A549 (cell line): ENCODE data around the gene BRF1. TPM values are rescaled to one million over a fixed set of nuclear protein-coding genes. Genes with fewer than 3 reads are reported as not detected.

Experiments
- ATAC-seq, 2 experiments: fragments of 200-7000 bp in 1 of 2; fragments of >200 bp in 1 of 2; cut with Nextera tagmentation in 1 of 2; cut with Tn5 transposase in 1 of 2; 3 replicates each; pipeline versions ENCODE4 v1.8.0 to v1.9.1; 2018 to 2020; ENCODE audit warnings: mild to moderate bottlenecking in 1 of 2, moderate library complexity in 1 of 2
- CTCF ChIA-PET: fragments of 300-600 bp; sonication (Branson Sonifier 250); formaldehyde crosslinking; extraction: SDS; loops from one replicate; lab custom pipeline; 2021; ENCODE audit warnings: antibody characterized with exemption, inconsistent platforms; lab: Yijun Ruan, JAX
- POLR2A ChIA-PET: fragments of 350-600 bp; formaldehyde crosslinking; extraction: SDS; loops from one replicate; lab custom pipeline; 2021; ENCODE audit warnings: antibody characterized with exemption, inconsistent platforms; lab: Yijun Ruan, JAX
- DNase-seq, 2 experiments: peaks; one replicate each; pipeline versions ENCODE4 v3.0.0 to v3.0.0-alpha.2; 2011 to 2016; ENCODE audit warnings: low read depth in 1 of 2, low spot score in 1 of 2
- FAIRE-seq: peaks from 2 replicates; lab custom pipeline; 2011; peaks lifted over from hg19 to GRCh38; lab: Jason Lieb, UNC
- H3K27ac ChIP-seq, 2 experiments: fragments of >200 bp; sonication (Bioruptor Twin); formaldehyde crosslinking; 3 replicates each; pipeline ENCODE4 v1.5.1; 2016 to 2017
- H3K4me1 ChIP-seq: fragments of >200 bp; sonication (Bioruptor Twin); formaldehyde crosslinking; 3 replicates; pipeline ENCODE4 v1.6.1; 2016
- H3K4me2 ChIP-seq: fragments of >200 bp; sonication (Bioruptor Twin); formaldehyde crosslinking; 3 replicates; pipeline ENCODE4 v1.6.1; 2016
- H3K4me3 ChIP-seq: fragments of >200 bp; sonication (Bioruptor Twin); formaldehyde crosslinking; 3 replicates; pipeline ENCODE4 v1.5.1; 2016
- H3K9me3 ChIP-seq: fragments of >200 bp; sonication (Bioruptor Twin); formaldehyde crosslinking; 3 replicates; pipeline ENCODE4 v1.6.1; 2016
- ATOH8 ChIP-seq: fragments of 250-450 bp; sonication (Bioruptor Pico); IDR thresholded peaks from 2 replicates; pipeline ENCODE4 v1.5.0; 2020; ENCODE audit warnings: low read depth, mild to moderate bottlenecking, moderate library complexity
- CBX8 ChIP-seq: fragments of 200-600 bp; sonication (generic); IDR thresholded peaks from 2 replicates; pipeline ENCODE4 v1.6.1; 2016
- EHF ChIP-seq: fragments of 250-450 bp; sonication (Bioruptor Pico); IDR thresholded peaks from 2 replicates; pipeline ENCODE4 v1.5.0; 2020; ENCODE audit warnings: mild to moderate bottlenecking
- ELK1 ChIP-seq: fragments of 150-350 bp; IDR thresholded peaks from 2 replicates; pipeline ENCODE4 v1.6.1; 2014; ENCODE audit warnings: low read depth, mild to moderate bottlenecking, low read length
- EP300 ChIP-seq, 2 experiments: fragments of >200 bp; sonication (Bioruptor Twin); formaldehyde crosslinking; IDR thresholded peaks; 2 replicates in 1 of 2; 3 replicates in 1 of 2; pipeline ENCODE4 v1.6.1; 2016 to 2017
- FOSB ChIP-seq: fragments of 250-450 bp; sonication (Bioruptor Pico); IDR thresholded peaks from 2 replicates; pipeline ENCODE4 v1.5.0; 2020; ENCODE audit warnings: mild to moderate bottlenecking, moderate library complexity
- HDAC2 ChIP-seq: fragments of 200-600 bp; sonication (generic); IDR thresholded peaks from 2 replicates; pipeline ENCODE4 v1.6.1; 2016
- HEYL ChIP-seq: fragments of 250-450 bp; sonication (Bioruptor Pico); IDR thresholded peaks from 2 replicates; pipeline ENCODE4 v1.8.0; 2021; ENCODE audit warnings: mild to moderate bottlenecking, moderate library complexity
- HMGXB4 ChIP-seq: fragments of 250-450 bp; sonication (Bioruptor Pico); IDR thresholded peaks from 2 replicates; pipeline ENCODE4 v1.5.0; 2021; ENCODE audit warnings: mild to moderate bottlenecking, moderate library complexity, borderline replicate concordance
- HOXB13 ChIP-seq: fragments of 250-450 bp; sonication (Bioruptor Pico); IDR thresholded peaks from 2 replicates; pipeline ENCODE4 v1.5.0; 2020; ENCODE audit warnings: low read depth, mild to moderate bottlenecking, moderate library complexity
- KDM1A ChIP-seq: fragments of 200-600 bp; sonication (generic); IDR thresholded peaks from 2 replicates; pipeline ENCODE4 v1.6.1; 2016; ENCODE audit warnings: low read depth, mild to moderate bottlenecking
- KDM5A ChIP-seq: fragments of 200-600 bp; sonication (generic); IDR thresholded peaks from 2 replicates; pipeline ENCODE4 v1.6.1; 2016; ENCODE audit warnings: antibody characterized with exemption, mild to moderate bottlenecking
- MAX ChIP-seq: IDR thresholded peaks from 2 replicates; pipeline ENCODE4 v1.6.1; 2012
- MAZ ChIP-seq: fragments of 150-350 bp; IDR thresholded peaks from 2 replicates; pipeline ENCODE4 v1.6.1; 2014; ENCODE audit warnings: antibody characterized with exemption, low read depth, low read length, borderline replicate concordance
- NFE2L2 ChIP-seq: fragments of 150-350 bp; conservative IDR thresholded peaks from 2 replicates; pipeline ENCODE4 v1.6.1; 2014; ENCODE audit warnings: low read length
- PBX3 ChIP-seq: IDR thresholded peaks from 2 replicates; pipeline ENCODE4 v1.6.1; 2012
- POLR2A ChIP-seq: IDR thresholded peaks from 2 replicates; pipeline ENCODE4 v1.6.1; 2012; ENCODE audit warnings: mild to moderate bottlenecking, low read length
- POLR2AphosphoS2 ChIP-seq: conservative IDR thresholded peaks from 2 replicates; pipeline ENCODE4 v1.6.1; 2012; ENCODE audit warnings: low read length, improper control_type of control experiment, inconsistent platforms
- RAD21 ChIP-seq, 2 experiments: fragments of >200 bp in 1 of 2; sonication (Bioruptor Twin) in 1 of 2; formaldehyde crosslinking in 1 of 2; IDR thresholded peaks in 1 of 2; conservative IDR thresholded peaks in 1 of 2; 2 replicates in 1 of 2; 3 replicates in 1 of 2; pipeline ENCODE4 v1.6.1; 2012 to 2018; ENCODE audit warnings: inconsistent platforms in 1 of 2
- RNF2 ChIP-seq: fragments of 200-600 bp; sonication (generic); IDR thresholded peaks from 2 replicates; pipeline ENCODE4 v1.6.1; 2016; ENCODE audit warnings: low read depth, mild to moderate bottlenecking, antibody characterized with exemption, moderate library complexity, borderline replicate concordance
- SMC3 ChIP-seq: fragments of >200 bp; sonication (Bioruptor Twin); formaldehyde crosslinking; IDR thresholded peaks from 3 replicates; pipeline ENCODE4 v1.6.1; 2018; ENCODE audit warnings: inconsistent platforms
- USF2 ChIP-seq: fragments of 450-650 bp; IDR thresholded peaks from 2 replicates; pipeline ENCODE4 v1.6.1; 2014; ENCODE audit warnings: antibody characterized with exemption
- ZC3H11A ChIP-seq: fragments of 450-650 bp; IDR thresholded peaks from 2 replicates; pipeline ENCODE4 v1.6.1; 2014; ENCODE audit warnings: antibody characterized with exemption, mild to moderate bottlenecking
- ZFP36 ChIP-seq: fragments of 450-650 bp; IDR thresholded peaks from 2 replicates; pipeline ENCODE4 v1.6.1; 2014; ENCODE audit warnings: borderline replicate concordance; ENCODE audit not compliant: partially characterized antibody
- ZNF302 ChIP-seq: fragments of 250-450 bp; sonication (Bioruptor Pico); IDR thresholded peaks from 2 replicates; pipeline ENCODE4 v1.9.0; 2021; ENCODE audit warnings: inconsistent platforms, mild to moderate bottlenecking, moderate library complexity
- WGBS: methylation state at CpG from one replicate; pipeline ENCODE4 v1.1.6; 2017; ENCODE audit errors: missing lambda C conversion rate; 5-methylcytosine and 5-hydroxymethylcytosine counted together
- polyA plus RNA-seq, 4 experiments: library from polyadenylated mRNA; depleted of rRNA in 3 of 4; stranded (reverse); fragments of >200 nt; fragmentation: RNase III in 1 of 4; extraction: RNeasy Plus Mini Kit Qiagen cat#74134 plus additional on column Dnase treatment in 1 of 4; gene quantifications; 2 replicates in 3 of 4; 3 replicates in 1 of 4; pipeline ENCODE4 v1.2.3, GENCODE V29; 2011 to 2017

BRF1 gene
- polyA plus RNA-seq, 2 of the 4 experiments (the other 2 are of a cell fraction), result 8.5 to 25.7 TPM

- TF ChIP-seq HMGXB4, result no peak
- TF ChIP-seq FOSB (CRISPR knock-in tag), result no peak
- no peak for TF ChIP-seq HDAC2
- no peak for TF ChIP-seq ELK1
- no peak for TF ChIP-seq CBX8
- no peak for TF ChIP-seq ZNF302 (CRISPR knock-in tag)
- no peak for TF ChIP-seq ATOH8 (CRISPR knock-in tag)
- TF ChIP-seq KDM5A, result no peak
- TF ChIP-seq NFE2L2, result no peak
Observed at GRCh38 chr14:105200074-105200473, 100.7 kb downstream of the BRF1 start (continued).

GRCh38 chr14:105199093-105199492 lies 101.7 kb downstream of the BRF1 start:
- TF ChIP-seq USF2 (no peak), ZNF302 (CRISPR knock-in tag) (no peak), ZC3H11A (no peak), MAX (no peak), POLR2A (no peak), HEYL (CRISPR knock-in tag) (no peak), ZFP36 (no peak), EHF (no peak), KDM1A (no peak), SMC3 (no peak), RNF2 (no peak), MAZ (no peak), RAD21 (conservative IDR thresholded peaks at IDR 0.05 in 1 of 2, IDR thresholded peaks at IDR 0.05 in 1 of 2) (no peak), PBX3 (no peak), ATOH8 (CRISPR knock-in tag) (no peak), EP300 (IDR thresholded peaks at IDR 0.05) (no peak), ELK1 (no peak), POLR2AphosphoS2 (no peak), HOXB13 (CRISPR knock-in tag) (no peak)
- no peak overlapping the region for H3K4me3 ChIP-seq
- CTCF ChIA-PET, result interaction anchor here (1.0 to 3.2 kb wide), 4 partner anchors 10 to 109 kb away, joined by 3 to 12 read pairs (median 6); no protein-coding TSS in a partner anchor
- WGBS, result 36% methylated on average over 17 of the region's 18 CpGs
- H3K4me2 ChIP-seq, result peak overlapping the region; percentile 20; the same call in 1 of the 3 replicates
- peak in 1 of 2 experiments; percentile 9; a peak in 3 of 6 replicates for ATAC-seq
- peaks cover 25% of the 10 kb centered on the region for H3K4me1 ChIP-seq
- no peak for FAIRE-seq
- DNase-seq, result no peak
- no peaks in the 10 kb centered on the region for H3K9me3 ChIP-seq
- peak overlapping the region in 1 of 2 experiments; percentile 54; a peak in 2 of 6 replicates for H3K27ac ChIP-seq
- POLR2A ChIA-PET, result no interaction called here
